ENCODE results near the gene GDA.

DNA sequence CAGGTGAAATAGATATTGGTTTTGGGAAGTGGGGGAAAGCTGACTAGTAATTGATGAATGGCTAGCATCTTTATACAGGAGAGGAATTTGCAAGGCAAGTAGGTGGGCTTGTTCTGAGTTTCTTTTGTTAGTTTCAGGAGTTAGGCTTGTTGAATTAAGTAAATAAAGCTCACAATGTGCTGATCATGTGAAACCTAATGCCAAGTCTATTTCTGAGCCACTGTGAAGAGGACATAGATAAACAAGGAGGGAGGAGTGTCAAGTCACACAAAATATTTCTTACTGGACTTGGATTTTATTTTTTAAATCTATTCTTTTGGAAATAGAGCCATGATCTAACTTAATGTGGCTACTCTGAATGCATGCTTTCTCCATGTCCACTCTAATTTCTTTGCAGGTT, 19.9 kb downstream of the GDA start:
- no peak for TF ChIP-seq SIN3A (IDR thresholded peaks at IDR 0.05; ENCODE audit: low read depth)
- no peak for TF ChIP-seq CEBPB (IDR thresholded peaks at IDR 0.05; ENCODE audit: low read depth)
- TF ChIP-seq, protein P1, sequence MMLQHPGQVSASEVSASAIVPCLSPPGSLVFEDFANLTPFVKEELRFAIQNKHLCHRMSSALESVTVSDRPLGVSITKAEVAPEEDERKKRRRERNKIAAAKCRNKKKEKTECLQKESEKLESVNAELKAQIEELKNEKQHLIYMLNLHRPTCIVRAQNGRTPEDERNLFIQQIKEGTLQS (IDR thresholded peaks at IDR 0.05), result no peak
